SJCRH30 (cell line): ENCODE results near the gene SLC6A6. TPM values are rescaled to one million over a fixed set of nuclear protein-coding genes. Genes with fewer than 3 reads are reported as not detected.

Experiments
- DNase-seq, 2 experiments: peaks; one replicate each; pipeline ENCODE4 v3.0.0-alpha.2; 2015 to 2020
- H3K27ac ChIP-seq: fragments of 250-450 bp; sonication (Bioruptor Pico); 2 replicates; pipeline ENCODE4 v1.5.1; 2020; ENCODE audit warnings: mild to moderate bottlenecking, moderate library complexity
- H3K27me3 ChIP-seq: fragments of 250-450 bp; sonication (Bioruptor Pico); 2 replicates; pipeline ENCODE4 v1.5.1; 2020; ENCODE audit warnings: mild to moderate bottlenecking, moderate library complexity
- H3K36me3 ChIP-seq: fragments of 250-450 bp; sonication (Bioruptor Pico); 2 replicates; pipeline ENCODE4 v1.5.1; 2020; ENCODE audit warnings: mild to moderate bottlenecking, moderate library complexity
- H3K4me1 ChIP-seq: fragments of 250-450 bp; sonication (Bioruptor Pico); 2 replicates; pipeline ENCODE4 v1.5.1; 2020; ENCODE audit warnings: mild to moderate bottlenecking, moderate library complexity
- H3K4me3 ChIP-seq: fragments of 250-450 bp; sonication (Bioruptor Pico); 2 replicates; pipeline ENCODE4 v1.5.1; 2020; ENCODE audit warnings: mild to moderate bottlenecking, moderate library complexity
- H3K9me3 ChIP-seq: fragments of 250-450 bp; sonication (Bioruptor Pico); replicated peaks from 2 replicates; pipeline ENCODE4 v1.5.1; 2020; ENCODE audit warnings: mild to moderate bottlenecking, moderate library complexity
- total RNA-seq: library from RNA; depleted of rRNA; stranded (reverse); fragments of >200 nt; shearing (Covaris generic); gene quantifications from 2 replicates; pipeline ENCODE4 v1.2.3, GENCODE V29; 2014

The SLC6A6 gene
- total RNA-seq, 1 experiment from 2014 or later: 10.9 TPM

- Histone ChIP-seq H3K4me1 (peaks cover 5% of the 10 kb centered on the region; the same call in 1 of the 2 replicates), H3K27me3 (no peaks in the 10 kb centered on the region), H3K36me3 (no peaks in the 10 kb centered on the region), H3K27ac (no peak overlapping the region), H3K4me3 (no peak overlapping the region), H3K9me3 (no peaks in the 10 kb centered on the region)
- DNase-seq: peak; percentile 77 to 79
Measured at GRCh38 chr3:14461748-14462324, 59.4 kb downstream of the SLC6A6 start.

GRCh38 chr3:14462738-14463137, 60.3 kb downstream of the SLC6A6 start:
- Histone ChIP-seq H3K36me3 (no peaks in the 10 kb centered on the region), H3K4me3 (no peak overlapping the region), H3K4me1 (peaks cover 5% of the 10 kb centered on the region; the same call in 1 of the 2 replicates), H3K27me3 (no peaks in the 10 kb centered on the region), H3K27ac (no peak overlapping the region), H3K9me3 (no peaks in the 10 kb centered on the region)
- DNase-seq: no peak

- H3K9me3 ChIP-seq: no peaks in the 10 kb centered on the region
- H3K27me3 ChIP-seq: no peaks in the 10 kb centered on the region
- no peak for DNase-seq
- no peaks in the 10 kb centered on the region for H3K36me3 ChIP-seq
- 0 out of 2 replicates have a peak, but pooled peaks cover under 1% of the 10 kb centered on the region for H3K4me1 ChIP-seq
- no peak overlapping the region for H3K4me3 ChIP-seq
- H3K27ac ChIP-seq: no peak overlapping the region
Measured at GRCh38 chr3:14463330-14464140, 61.1 kb downstream of the SLC6A6 start.

GRCh38 chr3:14464141-14464465, 61.7 kb downstream of the SLC6A6 start:
- DNase-seq: no peak
- no peaks in the 10 kb centered on the region for H3K9me3 ChIP-seq
- no peaks in the 10 kb centered on the region for H3K27me3 ChIP-seq
- no peak overlapping the region for H3K27ac ChIP-seq
- H3K36me3 ChIP-seq: no peaks in the 10 kb centered on the region
- no peak overlapping the region for H3K4me3 ChIP-seq
- H3K4me1 ChIP-seq: no peaks in the 10 kb centered on the region

GRCh38 chr3:14464521-14464920, 62.1 kb downstream of the SLC6A6 start:
- no peaks in the 10 kb centered on the region for H3K27me3 ChIP-seq

GRCh38 chr3:14465425-14465824, 63.0 kb downstream of the SLC6A6 start:
- Histone ChIP-seq H3K9me3 (no peaks in the 10 kb centered on the region), H3K36me3 (no peaks in the 10 kb centered on the region), H3K27ac (no peak overlapping the region), H3K4me3 (no peak overlapping the region), H3K27me3 (no peaks in the 10 kb centered on the region), H3K4me1 (no peaks in the 10 kb centered on the region)
- no peak for DNase-seq

More at GRCh38 chr3:14464521-14464920, 62.1 kb downstream of the SLC6A6 start:
- no peak for DNase-seq
- no peaks in the 10 kb centered on the region for H3K4me1 ChIP-seq
- H3K4me3 ChIP-seq: no peak overlapping the region
- H3K36me3 ChIP-seq: no peaks in the 10 kb centered on the region
- no peaks in the 10 kb centered on the region for H3K9me3 ChIP-seq
- H3K27ac ChIP-seq: no peak overlapping the region

GRCh38 chr3:14466179-14466903, 63.9 kb downstream of the SLC6A6 start:
- Histone ChIP-seq H3K4me3 (no peak overlapping the region), H3K36me3 (no peaks in the 10 kb centered on the region), H3K27me3 (no peaks in the 10 kb centered on the region), H3K4me1 (no peaks in the 10 kb centered on the region), H3K9me3 (no peaks in the 10 kb centered on the region), H3K27ac (no peak overlapping the region)
- no peak for DNase-seq

- H3K9me3 ChIP-seq: no peaks in the 10 kb centered on the region
- peaks cover 11% of the 10 kb centered on the region for H3K4me1 ChIP-seq
- H3K4me3 ChIP-seq: no peak overlapping the region
- H3K36me3 ChIP-seq: no peaks in the 10 kb centered on the region
- no peak overlapping the region for H3K27ac ChIP-seq
- DNase-seq: peak; percentile 32 to 69
- H3K27me3 ChIP-seq: no peaks in the 10 kb centered on the region
Measured at GRCh38 chr3:14467814-14468620, 65.6 kb downstream of the SLC6A6 start.

GRCh38 chr3:14468621-14468981, 66.2 kb downstream of the SLC6A6 start:
- no peak for DNase-seq
- peaks cover 14% of the 10 kb centered on the region for H3K4me1 ChIP-seq
- H3K4me3 ChIP-seq: no peak overlapping the region
- no peaks in the 10 kb centered on the region for H3K27me3 ChIP-seq
- H3K36me3 ChIP-seq: no peaks in the 10 kb centered on the region
- H3K27ac ChIP-seq: no peak overlapping the region
- H3K9me3 ChIP-seq: no peaks in the 10 kb centered on the region

GRCh38 chr3:14470461-14470860, 68.1 kb downstream of the SLC6A6 start:
- no peak overlapping the region for H3K27ac ChIP-seq
- H3K4me1 ChIP-seq: peaks cover 14% of the 10 kb centered on the region
- H3K27me3 ChIP-seq: no peaks in the 10 kb centered on the region
- DNase-seq: no peak
- H3K4me3 ChIP-seq: no peak overlapping the region
- H3K36me3 ChIP-seq: no peaks in the 10 kb centered on the region
- H3K9me3 ChIP-seq: no peaks in the 10 kb centered on the region

- no peak overlapping the region for H3K27ac ChIP-seq
- DNase-seq: no peak
- H3K27me3 ChIP-seq: no peaks in the 10 kb centered on the region
- H3K36me3 ChIP-seq: no peaks in the 10 kb centered on the region
- H3K4me3 ChIP-seq: no peak overlapping the region
- H3K9me3 ChIP-seq: no peaks in the 10 kb centered on the region
- peaks cover 14% of the 10 kb centered on the region for H3K4me1 ChIP-seq
Measured at GRCh38 chr3:14471016-14471415, 68.6 kb downstream of the SLC6A6 start.

GRCh38 chr3:14471690-14472089, 69.3 kb downstream of the SLC6A6 start:
- H3K4me3 ChIP-seq: no peak overlapping the region
- no peak for DNase-seq
- no peaks in the 10 kb centered on the region; the same call in 1 of the 2 replicates for H3K36me3 ChIP-seq
- H3K4me1 ChIP-seq: peaks cover 14% of the 10 kb centered on the region
- H3K27ac ChIP-seq: no peak overlapping the region
- H3K27me3 ChIP-seq: no peaks in the 10 kb centered on the region
- H3K9me3 ChIP-seq: no peaks in the 10 kb centered on the region

GRCh38 chr3:14472471-14473351, 70.3 kb downstream of the SLC6A6 start:
- DNase-seq: peak; percentile 75 to 76
- H3K27ac ChIP-seq: peak overlapping the region; percentile 47
- no peaks in the 10 kb centered on the region for H3K9me3 ChIP-seq
- peaks cover 14% of the 10 kb centered on the region for H3K4me1 ChIP-seq
- H3K4me3 ChIP-seq: no peak overlapping the region
- H3K36me3 ChIP-seq: no peaks in the 10 kb centered on the region; the same call in 1 of the 2 replicates
- no peaks in the 10 kb centered on the region for H3K27me3 ChIP-seq

GRCh38 chr3:14473411-14473891, 71.0 kb downstream of the SLC6A6 start:
- no peak for DNase-seq
- Histone ChIP-seq H3K36me3 (no peaks in the 10 kb centered on the region; the same call in 1 of the 2 replicates), H3K9me3 (no peaks in the 10 kb centered on the region), H3K4me3 (no peak overlapping the region), H3K4me1 (peaks cover 14% of the 10 kb centered on the region), H3K27ac (peak overlapping the region; percentile 47; the same call in 1 of the 2 replicates), H3K27me3 (no peaks in the 10 kb centered on the region)
